Choroid plexus epithelial cell (primary cell): ENCODE results near the gene PRDM9.
"Not testable (repeated sequence)": the region's sequence is repeated elsewhere in the genome, so short reads cannot be mapped to it uniquely, and the experiment has no call there.

ENCODE experiments used
- DNase-seq: peaks from one replicate; pipeline ENCODE4 v3.0.0-alpha.2; 2010; ENCODE audit warnings: low read depth
- H3K4me3 ChIP-seq: 2 replicates; pipeline ENCODE4 v1.5.1; 2011; ENCODE audit warnings: low read depth, mild to moderate bottlenecking, control low read depth, low read length, moderate library complexity
- TF ChIP-seq, protein P1 (sequence below): conservative IDR thresholded peaks from 2 replicates; pipeline ENCODE4 v1.5.1; 2011; ENCODE audit warnings: low read depth, mild to moderate bottlenecking, control low read depth, inconsistent platforms, low read length, moderate library complexity

The PRDM9 gene

DNA sequence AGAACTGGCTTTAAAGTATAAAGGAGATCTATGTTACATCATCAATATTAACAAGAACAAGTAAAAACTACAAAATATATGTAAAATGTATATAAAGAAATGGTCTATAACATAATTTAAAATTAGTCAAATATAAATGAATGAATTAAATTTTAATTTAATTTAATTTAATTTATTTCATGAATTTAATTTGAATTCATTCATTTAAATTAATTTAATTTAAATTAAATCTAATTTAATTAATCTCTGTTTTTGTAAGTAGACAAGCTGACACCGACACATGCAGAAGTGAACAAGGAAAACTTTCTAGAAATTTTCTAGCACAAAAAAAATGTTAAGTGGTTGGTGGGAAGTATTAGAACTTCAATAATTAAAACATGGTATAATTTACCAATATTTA, 10.8 kb upstream of the PRDM9 start:
- DNase-seq, result no peak
- TF ChIP-seq, protein P1, sequence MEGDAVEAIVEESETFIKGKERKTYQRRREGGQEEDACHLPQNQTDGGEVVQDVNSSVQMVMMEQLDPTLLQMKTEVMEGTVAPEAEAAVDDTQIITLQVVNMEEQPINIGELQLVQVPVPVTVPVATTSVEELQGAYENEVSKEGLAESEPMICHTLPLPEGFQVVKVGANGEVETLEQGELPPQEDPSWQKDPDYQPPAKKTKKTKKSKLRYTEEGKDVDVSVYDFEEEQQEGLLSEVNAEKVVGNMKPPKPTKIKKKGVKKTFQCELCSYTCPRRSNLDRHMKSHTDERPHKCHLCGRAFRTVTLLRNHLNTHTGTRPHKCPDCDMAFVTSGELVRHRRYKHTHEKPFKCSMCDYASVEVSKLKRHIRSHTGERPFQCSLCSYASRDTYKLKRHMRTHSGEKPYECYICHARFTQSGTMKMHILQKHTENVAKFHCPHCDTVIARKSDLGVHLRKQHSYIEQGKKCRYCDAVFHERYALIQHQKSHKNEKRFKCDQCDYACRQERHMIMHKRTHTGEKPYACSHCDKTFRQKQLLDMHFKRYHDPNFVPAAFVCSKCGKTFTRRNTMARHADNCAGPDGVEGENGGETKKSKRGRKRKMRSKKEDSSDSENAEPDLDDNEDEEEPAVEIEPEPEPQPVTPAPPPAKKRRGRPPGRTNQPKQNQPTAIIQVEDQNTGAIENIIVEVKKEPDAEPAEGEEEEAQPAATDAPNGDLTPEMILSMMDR, result no peak
- no peak overlapping the region for H3K4me3 ChIP-seq

GRCh38 chr5:23506329-23507236, 826 bp upstream of the PRDM9 start:
- peak; percentile 37 for DNase-seq
- H3K4me3 ChIP-seq, result peak overlapping the region; percentile 14

DNA sequence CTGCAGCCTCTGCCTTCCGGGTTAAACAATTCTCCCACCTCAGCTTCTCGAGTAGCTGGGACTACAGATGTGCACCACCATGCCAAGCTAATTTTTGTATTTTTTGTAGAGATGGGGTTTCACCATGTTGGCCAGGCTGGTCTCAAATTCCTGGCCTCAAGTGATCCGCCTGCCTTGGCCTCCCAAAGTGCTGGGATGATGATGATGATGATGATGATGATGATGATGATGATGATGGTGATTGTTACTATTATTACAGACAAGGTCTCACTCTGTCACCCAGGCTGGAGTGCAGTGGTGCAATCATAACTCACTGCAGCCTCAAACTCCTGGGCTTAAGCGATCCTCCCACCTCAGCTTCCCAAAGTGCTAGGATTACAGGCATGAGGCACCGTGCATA, 3.0 kb downstream of the PRDM9 start:
- not testable (repeated sequence) for H3K4me3 ChIP-seq, DNase-seq

More at GRCh38 chr5:23506329-23507236, 826 bp upstream of the PRDM9 start:
- TF ChIP-seq, protein P1, result peak; percentile 30

GRCh38 chr5:23522553-23522952, 15.1 kb downstream of the PRDM9 start:
- TF ChIP-seq, protein P1, result no peak
- DNase-seq, result no peak
- H3K4me3 ChIP-seq, result no peak overlapping the region

DNA sequence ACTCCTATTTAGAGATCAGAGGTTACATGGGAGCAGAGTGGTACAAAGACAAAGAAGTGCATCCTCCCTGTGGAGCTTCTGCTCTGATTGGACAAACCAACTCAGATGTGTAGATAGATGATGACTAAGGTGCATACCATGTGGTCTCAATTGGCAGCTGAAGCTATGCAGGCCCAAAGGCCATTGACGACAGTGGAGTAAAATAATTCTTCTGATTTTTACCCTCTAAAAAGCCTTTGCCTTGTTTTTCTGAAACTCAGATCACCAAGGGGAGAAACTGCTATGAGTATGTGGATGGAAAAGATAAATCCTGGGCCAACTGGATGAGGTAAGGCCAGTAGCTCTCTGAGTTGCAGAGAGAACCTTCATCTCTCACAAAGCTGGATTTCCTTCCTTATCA, 15.6 kb downstream of the PRDM9 start:
- TF ChIP-seq, protein P1, result no peak

GRCh38 chr5:23523998-23524397, 16.6 kb downstream of the PRDM9 start:
- TF ChIP-seq, protein P1, result no peak

More for the DNA sequence above, 15.6 kb downstream of the PRDM9 start:
- no peak for DNase-seq
- no peak overlapping the region for H3K4me3 ChIP-seq

DNA sequence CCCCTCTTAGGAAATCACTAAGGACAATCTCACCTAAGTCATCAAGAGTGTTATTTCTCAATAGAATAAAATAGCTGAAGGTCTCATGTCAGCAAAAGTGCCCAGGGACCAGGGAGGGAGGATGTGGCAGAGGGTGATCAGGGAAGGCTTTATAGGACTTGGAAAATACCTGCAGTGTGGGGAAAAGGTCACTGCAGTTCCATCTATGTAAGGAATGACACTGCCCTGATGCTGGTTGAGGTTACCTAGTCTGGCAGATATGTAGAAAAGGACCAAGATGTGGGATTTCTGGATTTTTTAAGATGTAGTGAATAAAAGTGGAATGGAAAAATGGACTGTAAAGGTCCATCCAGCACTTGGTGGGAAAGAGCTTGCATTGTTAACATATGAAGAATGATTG, 18.3 kb downstream of the PRDM9 start:
- H3K4me3 ChIP-seq, result no peak overlapping the region
- TF ChIP-seq, protein P1, result no peak
- DNase-seq, result no peak

More at GRCh38 chr5:23523998-23524397, 16.6 kb downstream of the PRDM9 start:
- no peak for DNase-seq
- no peak overlapping the region for H3K4me3 ChIP-seq

GRCh38 chr5:23526616-23527015, 19.2 kb downstream of the PRDM9 start:
- H3K4me3 ChIP-seq, DNase-seq: not testable (repeated sequence)

DNA sequence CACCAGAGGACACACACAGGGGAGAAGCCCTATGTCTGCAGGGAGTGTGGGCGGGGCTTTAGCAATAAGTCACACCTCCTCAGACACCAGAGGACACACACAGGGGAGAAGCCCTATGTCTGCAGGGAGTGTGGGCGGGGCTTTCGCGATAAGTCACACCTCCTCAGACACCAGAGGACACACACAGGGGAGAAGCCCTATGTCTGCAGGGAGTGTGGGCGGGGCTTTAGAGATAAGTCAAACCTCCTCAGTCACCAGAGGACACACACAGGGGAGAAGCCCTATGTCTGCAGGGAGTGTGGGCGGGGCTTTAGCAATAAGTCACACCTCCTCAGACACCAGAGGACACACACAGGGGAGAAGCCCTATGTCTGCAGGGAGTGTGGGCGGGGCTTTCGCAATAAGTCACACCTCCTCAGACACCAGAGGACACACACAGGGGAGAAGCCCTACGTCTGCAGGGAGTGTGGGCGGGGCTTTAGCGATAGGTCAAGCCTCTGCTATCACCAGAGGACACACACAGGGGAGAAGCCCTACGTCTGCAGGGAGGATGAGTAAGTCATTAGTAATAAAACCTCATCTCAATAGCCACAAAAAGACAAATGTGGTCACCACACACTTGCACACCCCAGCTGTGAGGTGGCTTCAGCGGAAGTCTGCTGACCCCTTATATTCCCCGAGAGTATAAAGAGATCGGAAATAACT, 20.0 kb downstream of the PRDM9 start:
- not testable (repeated sequence) for DNase-seq, H3K4me3 ChIP-seq
